K562 (cell line): ENCODE data around the gene ZNF599. TPM values are rescaled to one million over a fixed set of nuclear protein-coding genes. Genes with fewer than 3 reads are reported as not detected.

ENCODE experiments used
- ATF1 ChIP-seq, 2 experiments: fragments of 450-650 bp in 1 of 2; IDR thresholded peaks; 2 replicates each; pipeline ENCODE4 v1.6.1; 2016; ENCODE audit warnings: missing compliant biosample characterization in 1 of 2, missing genetic modification characterization in 1 of 2
- ELF1 ChIP-seq: fragments of 200-800 bp; sonication (Bioruptor generic); IDR thresholded peaks from 2 replicates; pipeline ENCODE4 v1.6.1; 2016; ENCODE audit warnings: missing genetic modification characterization, missing compliant biosample characterization
- L3MBTL2 ChIP-seq: fragments of 450-650 bp; IDR thresholded peaks from 2 replicates; pipeline ENCODE4 v1.6.1; 2016; ENCODE audit warnings: mild to moderate bottlenecking, moderate library complexity
- NFE2L1 ChIP-seq: fragments of 450-650 bp; IDR thresholded peaks from 2 replicates; pipeline ENCODE4 v1.6.1; 2016; ENCODE audit warnings: missing genetic modification characterization, low read depth, mild to moderate bottlenecking, missing compliant biosample characterization, moderate library complexity, borderline replicate concordance
- NRF1 ChIP-seq, 2 experiments: fragments of 450-650 bp; IDR thresholded peaks in 1 of 2; conservative IDR thresholded peaks in 1 of 2; 2 replicates each; pipeline ENCODE4 v1.6.1; 2014; ENCODE audit warnings: mild to moderate bottlenecking in 2 of 2
- SIX5 ChIP-seq, 2 experiments: IDR thresholded peaks; 2 replicates each; pipeline ENCODE4 v1.6.1; 2011; ENCODE audit warnings: low read length in 2 of 2, borderline replicate concordance in 1 of 2, low read depth in 1 of 2, mild to moderate bottlenecking in 1 of 2, moderate library complexity in 1 of 2; ENCODE audit not compliant: insufficient read depth in 1 of 2
- SP2 ChIP-seq: IDR thresholded peaks from 2 replicates; pipeline ENCODE4 v1.6.1; 2011; ENCODE audit warnings: mild to moderate bottlenecking, low read depth, low read length, moderate library complexity; ENCODE audit not compliant: poor library complexity, severe bottlenecking; ENCODE audit errors: extremely low read depth
- TBP ChIP-seq: optimal IDR thresholded peaks from 2 replicates; pipeline ENCODE3; 2011; ENCODE audit warnings: low read depth, low read length, improper control_type of control experiment
- ZNF263 ChIP-seq: sonication (generic); formaldehyde crosslinking; IDR thresholded peaks from 2 replicates; pipeline ENCODE4 v1.8.0; 2022; ENCODE audit warnings: mild to moderate bottlenecking, missing genetic modification reagents, borderline replicate concordance
- polyA plus RNA-seq, 8 experiments: library from polyadenylated mRNA; depleted of rRNA in 4 of 8; stranded (reverse) in 5 of 8; unstranded in 3 of 8; fragments of >200 nt; fragmentation: Nextera tagmentation in 2 of 8; fragmentation: Illumina TruSeq in 1 of 8; extraction: Ambion mirVana in 2 of 8; extraction: Trizol in 1 of 8; gene quantifications; 2 replicates each; pipeline versions ENCODE4 v1.2.1 to v1.2.3, GENCODE V29; 2011 to 2014; ENCODE audit warnings: inconsistent platforms in 1 of 8, missing spikeins in 1 of 8
- total RNA-seq, 7 experiments: library from RNA; depleted of rRNA in 6 of 7; stranded (reverse); fragments of >200 nt in 6 of 7; fragmentation: Illumina TruSeq in 2 of 7; extraction: Trizol in 2 of 7; gene quantifications; 2 replicates each; pipeline versions ENCODE4 v1.2.1 to v1.2.3, GENCODE V29; 2011 to 2021; ENCODE audit warnings: low replicate concordance in 1 of 7
- TF ChIP-seq, protein P1 (sequence below): fragments of 450-650 bp; conservative IDR thresholded peaks from 2 replicates; pipeline ENCODE4 v1.6.1; 2016; ENCODE audit warnings: missing genetic modification characterization, low read depth, mild to moderate bottlenecking, missing compliant biosample characterization, moderate library complexity
- TF ChIP-seq, protein P2 (sequence below): fragments of 450-650 bp; IDR thresholded peaks from 2 replicates; pipeline ENCODE4 v1.6.1; 2017; ENCODE audit warnings: mild to moderate bottlenecking, moderate library complexity

Gene ZNF599
- total and polyA plus RNA-seq, 9 of the 15 experiments (the other 6 are each of a cell fraction or from before 2014, with no cell fraction given): 0.71 to 6.7 (median 2.8) TPM

DNA sequence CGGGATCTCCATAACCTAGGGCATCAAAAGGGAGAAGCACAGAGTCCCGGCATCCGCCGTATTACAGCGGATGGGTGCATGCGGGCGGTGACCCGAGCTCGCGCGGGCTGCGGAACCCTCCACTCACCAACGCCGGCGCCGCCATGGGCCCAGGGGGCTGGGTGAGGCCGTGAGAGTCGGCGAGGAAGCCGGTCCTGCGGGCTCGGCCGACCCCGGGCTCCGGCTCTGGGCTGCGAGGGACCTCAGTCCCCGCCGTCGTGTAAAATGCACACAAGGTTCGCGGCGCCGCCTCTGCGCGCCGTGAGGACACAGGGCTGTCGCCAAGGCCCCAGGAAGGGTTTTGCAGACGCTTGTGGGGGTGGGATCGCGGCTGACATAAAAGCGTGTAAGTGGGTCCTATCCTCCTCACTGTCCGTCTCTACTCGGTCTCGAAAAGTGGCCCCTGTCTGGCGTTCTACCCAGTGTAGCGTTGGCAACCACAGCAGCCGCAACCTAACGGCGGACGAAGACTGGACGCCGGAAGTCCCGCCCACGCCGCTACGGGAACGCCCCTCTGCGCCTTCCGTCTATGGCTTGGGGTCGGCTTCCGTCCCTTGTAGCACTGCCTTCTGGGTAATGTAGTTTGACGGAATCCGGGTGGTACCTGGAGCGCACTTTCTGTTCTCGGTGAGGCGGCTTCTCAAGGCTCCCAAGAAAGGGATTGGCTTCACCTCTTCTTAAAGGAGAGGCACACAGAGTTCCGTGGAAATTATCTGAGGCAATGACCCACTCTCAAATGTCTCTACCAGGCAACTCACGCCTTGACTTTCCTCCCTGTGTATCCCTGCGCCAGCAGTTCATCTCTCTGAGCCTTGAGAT lies at the start of gene ZNF599 (continued):
- TF ChIP-seq ELF1 (tag): peak; percentile 57
- TF ChIP-seq, protein P1, sequence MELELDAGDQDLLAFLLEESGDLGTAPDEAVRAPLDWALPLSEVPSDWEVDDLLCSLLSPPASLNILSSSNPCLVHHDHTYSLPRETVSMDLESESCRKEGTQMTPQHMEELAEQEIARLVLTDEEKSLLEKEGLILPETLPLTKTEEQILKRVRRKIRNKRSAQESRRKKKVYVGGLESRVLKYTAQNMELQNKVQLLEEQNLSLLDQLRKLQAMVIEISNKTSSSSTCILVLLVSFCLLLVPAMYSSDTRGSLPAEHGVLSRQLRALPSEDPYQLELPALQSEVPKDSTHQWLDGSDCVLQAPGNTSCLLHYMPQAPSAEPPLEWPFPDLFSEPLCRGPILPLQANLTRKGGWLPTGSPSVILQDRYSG (tag): no peak
- TF ChIP-seq NRF1 (conservative IDR thresholded peaks at IDR 0.05 in 1 of 2, IDR thresholded peaks at IDR 0.05 in 1 of 2): peak; percentile 33 to 58; a peak in 3 of 4 replicates
- no peak for TF ChIP-seq NFE2L1
- no peak for TF ChIP-seq ATF1 (CRISPR knock-in tag; IDR thresholded peaks at IDR 0.05)
- peak; percentile 60 for TF ChIP-seq ATF1 (tag; IDR thresholded peaks at IDR 0.05)
- TF ChIP-seq TBP: peak; percentile 12
- peak; percentile 56 for TF ChIP-seq SP2
- peak; percentile 89 for TF ChIP-seq L3MBTL2
- TF ChIP-seq SIX5 (IDR thresholded peaks at IDR 0.05; ENCODE audit: borderline replicate concordance in 1 of 2, insufficient read depth in 1 of 2, low read depth in 1 of 2, low read length in 2 of 2): peak; percentile 70 to 77; a peak in 3 of 4 replicates
- TF ChIP-seq ZNF263 (CRISPR knock-in tag): no peak
- TF ChIP-seq, protein P2, sequence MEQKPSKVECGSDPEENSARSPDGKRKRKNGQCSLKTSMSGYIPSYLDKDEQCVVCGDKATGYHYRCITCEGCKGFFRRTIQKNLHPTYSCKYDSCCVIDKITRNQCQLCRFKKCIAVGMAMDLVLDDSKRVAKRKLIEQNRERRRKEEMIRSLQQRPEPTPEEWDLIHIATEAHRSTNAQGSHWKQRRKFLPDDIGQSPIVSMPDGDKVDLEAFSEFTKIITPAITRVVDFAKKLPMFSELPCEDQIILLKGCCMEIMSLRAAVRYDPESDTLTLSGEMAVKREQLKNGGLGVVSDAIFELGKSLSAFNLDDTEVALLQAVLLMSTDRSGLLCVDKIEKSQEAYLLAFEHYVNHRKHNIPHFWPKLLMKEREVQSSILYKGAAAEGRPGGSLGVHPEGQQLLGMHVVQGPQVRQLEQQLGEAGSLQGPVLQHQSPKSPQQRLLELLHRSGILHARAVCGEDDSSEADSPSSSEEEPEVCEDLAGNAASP: no peak
